Ectodermal cell (in vitro differentiated cells): ENCODE data around the gene CGB1. TPM values are rescaled to one million over a fixed set of nuclear protein-coding genes. Genes with fewer than 3 reads are reported as not detected.
"Not testable (repeated sequence)": the region's sequence is repeated elsewhere in the genome, so short reads cannot be mapped to it uniquely, and the experiment has no call there.

Source experiments
- H3K27ac ChIP-seq: 2 replicates; pipeline ENCODE4 v1.7.0; 2013; ENCODE audit warnings: mild to moderate bottlenecking, low read depth, low read length; ENCODE audit not compliant: insufficient read depth, poor library complexity, severe bottlenecking
- H3K27me3 ChIP-seq: 2 replicates; pipeline ENCODE4 v1.7.0; 2013; ENCODE audit warnings: mild to moderate bottlenecking, low read length; ENCODE audit not compliant: insufficient read depth, control insufficient read depth, poor library complexity, severe bottlenecking
- H3K36me3 ChIP-seq: one replicate; pipeline ENCODE4 v1.7.0; 2013; ENCODE audit warnings: low read length; ENCODE audit not compliant: control insufficient read depth, insufficient read depth
- H3K4me1 ChIP-seq: one replicate; pipeline ENCODE4 v1.7.0; 2013; ENCODE audit warnings: low read length; ENCODE audit not compliant: control insufficient read depth, insufficient read depth
- H3K4me3 ChIP-seq: 2 replicates; pipeline ENCODE4 v1.7.0; 2013; ENCODE audit warnings: low read depth, low read length, control low read depth; ENCODE audit not compliant: insufficient read depth
- H3K9me3 ChIP-seq: 2 replicates; pipeline ENCODE4 v1.7.0; 2013; ENCODE audit warnings: mild to moderate bottlenecking, low read length, moderate library complexity; ENCODE audit not compliant: control insufficient read depth
- WGBS, 2 experiments: methylation state at CpG; one replicate each; pipeline ENCODE4 v1.1.7; 2013; ENCODE audit warnings: missing lambda C conversion rate in 2 of 2; 5-methylcytosine and 5-hydroxymethylcytosine counted together
- polyA plus RNA-seq, 4 experiments: library from polyadenylated mRNA; stranded (reverse); fragments of 50-300 nt; gene quantifications; one replicate each; pipeline ENCODE4 v1.2.3, GENCODE V29; 2013

CGB1 gene
- polyA plus RNA-seq (2013, experiment 1 of 4) = not detected
- polyA plus RNA-seq (2013, experiment 2 of 4) = not detected
- polyA plus RNA-seq (2013, experiment 3 of 4) = not detected
- polyA plus RNA-seq (2013, experiment 4 of 4) = not detected

GRCh38 chr19:49036815-49037214 is at the start of gene CGB1:
Gene CGB1, minus strand, starts transcription at chr19:49036895. Its CDS starts 184 bp downstream, at chr19:49036711.
- 56 to 61% methylated on average over 16 of the region's 18 CpGs for WGBS, 2 experiments
- not testable (repeated sequence) for H3K4me1 ChIP-seq, H3K27ac ChIP-seq, H3K4me3 ChIP-seq, H3K9me3 ChIP-seq, H3K27me3 ChIP-seq, H3K36me3 ChIP-seq

- WGBS, 2 experiments = 72% methylated on average over 11 of the region's 11 CpGs
- H3K4me3 ChIP-seq = peak overlapping the region; percentile 62
- peaks cover 37% of the 10 kb centered on the region for H3K36me3 ChIP-seq
- peaks cover 4% of the 10 kb centered on the region for H3K4me1 ChIP-seq
- no peak overlapping the region for H3K27ac ChIP-seq
- H3K27me3 ChIP-seq = peaks cover 4% of the 10 kb centered on the region
- no peaks in the 10 kb centered on the region for H3K9me3 ChIP-seq
Measured at GRCh38 chr19:49086296-49086695, 49.6 kb upstream of the CGB1 start.

DNA sequence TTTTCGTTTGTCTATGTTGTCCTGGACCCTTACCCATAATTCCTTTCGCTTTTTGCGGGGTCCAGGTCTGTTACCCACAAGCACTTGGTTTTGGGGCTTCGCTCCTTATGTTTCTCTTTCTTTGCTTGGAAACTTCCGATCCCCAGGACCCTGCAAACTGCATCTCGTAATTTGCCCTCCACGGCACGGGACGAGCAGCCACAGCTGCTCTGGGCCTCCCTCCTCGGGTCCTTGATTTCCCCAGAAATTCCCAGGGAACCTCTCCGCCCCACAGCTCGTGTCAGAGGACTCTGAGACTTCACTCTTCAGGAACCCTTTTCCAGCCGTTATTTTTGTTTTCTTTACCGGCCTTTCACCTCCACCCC is 49.2 kb upstream of the CGB1 start:
- no peaks in the 10 kb centered on the region for H3K9me3 ChIP-seq
- H3K4me1 ChIP-seq = peaks cover 4% of the 10 kb centered on the region
- H3K27ac ChIP-seq = peak overlapping the region; percentile 66
- peaks cover 5% of the 10 kb centered on the region for H3K27me3 ChIP-seq
- peaks cover 33% of the 10 kb centered on the region for H3K36me3 ChIP-seq
- 2 to 3% methylated on average over 14 of the region's 14 CpGs for WGBS, 2 experiments
- H3K4me3 ChIP-seq = peak overlapping the region; percentile 62

DNA sequence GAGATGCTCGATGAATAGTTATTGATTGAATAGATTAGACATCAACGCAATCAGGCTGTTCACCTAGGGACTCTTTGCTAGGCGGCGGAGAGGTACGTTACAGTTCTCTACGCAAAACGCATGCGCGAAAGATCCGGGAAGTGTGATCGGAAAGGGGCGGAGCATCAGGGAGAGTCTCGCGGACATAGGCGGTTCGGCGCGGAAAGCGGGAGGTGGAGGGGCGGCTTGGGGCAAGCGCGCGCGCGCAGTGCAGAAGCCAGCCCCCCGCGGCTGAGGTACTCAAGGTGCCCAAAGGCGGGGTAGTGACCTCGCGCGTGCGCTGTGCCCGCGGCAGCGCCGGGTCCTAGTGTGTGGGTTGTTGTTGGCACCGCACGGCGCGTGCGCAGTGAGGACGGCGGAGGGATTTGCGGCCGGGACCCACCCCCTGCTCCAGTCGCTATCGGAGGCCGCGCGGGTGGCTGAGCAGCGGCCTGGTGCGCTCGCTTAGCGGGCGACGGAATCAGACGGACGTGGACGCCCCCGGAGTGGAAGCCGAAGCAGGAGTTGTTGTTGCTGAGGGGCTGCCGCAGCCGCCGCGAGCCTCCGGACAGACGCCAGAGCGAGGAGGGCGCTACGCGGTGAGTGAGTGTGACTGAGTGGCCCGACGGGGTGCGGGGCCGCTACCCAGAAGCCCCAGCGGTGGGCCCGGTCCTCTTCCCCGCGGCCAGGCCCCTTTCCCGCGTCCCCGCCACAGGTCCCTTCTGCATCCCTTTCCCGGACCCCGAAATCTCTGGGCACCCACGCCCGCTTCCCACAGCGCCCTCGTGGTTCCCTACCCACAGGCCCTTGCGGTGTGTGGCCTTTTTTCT is 48.5 kb upstream of the CGB1 start, which contains the start of gene SNRNP70:
Gene SNRNP70 (plus strand): TSS at position 432 of the 848 bp plus-strand sequence. CDS start 964 bp downstream, outside the sequence.
- peaks cover 4% of the 10 kb centered on the region for H3K4me1 ChIP-seq
- no peaks in the 10 kb centered on the region for H3K9me3 ChIP-seq
- H3K27me3 ChIP-seq = peaks cover 9% of the 10 kb centered on the region
- H3K27ac ChIP-seq = peak within 1 kb of the TSS; percentile 66
- WGBS, 2 experiments = 0% methylated on average over 89 of the region's 89 CpGs
- H3K4me3 ChIP-seq = peak within 1 kb of the TSS; percentile 62
- peaks cover 27% of the 10 kb centered on the region for H3K36me3 ChIP-seq

DNA sequence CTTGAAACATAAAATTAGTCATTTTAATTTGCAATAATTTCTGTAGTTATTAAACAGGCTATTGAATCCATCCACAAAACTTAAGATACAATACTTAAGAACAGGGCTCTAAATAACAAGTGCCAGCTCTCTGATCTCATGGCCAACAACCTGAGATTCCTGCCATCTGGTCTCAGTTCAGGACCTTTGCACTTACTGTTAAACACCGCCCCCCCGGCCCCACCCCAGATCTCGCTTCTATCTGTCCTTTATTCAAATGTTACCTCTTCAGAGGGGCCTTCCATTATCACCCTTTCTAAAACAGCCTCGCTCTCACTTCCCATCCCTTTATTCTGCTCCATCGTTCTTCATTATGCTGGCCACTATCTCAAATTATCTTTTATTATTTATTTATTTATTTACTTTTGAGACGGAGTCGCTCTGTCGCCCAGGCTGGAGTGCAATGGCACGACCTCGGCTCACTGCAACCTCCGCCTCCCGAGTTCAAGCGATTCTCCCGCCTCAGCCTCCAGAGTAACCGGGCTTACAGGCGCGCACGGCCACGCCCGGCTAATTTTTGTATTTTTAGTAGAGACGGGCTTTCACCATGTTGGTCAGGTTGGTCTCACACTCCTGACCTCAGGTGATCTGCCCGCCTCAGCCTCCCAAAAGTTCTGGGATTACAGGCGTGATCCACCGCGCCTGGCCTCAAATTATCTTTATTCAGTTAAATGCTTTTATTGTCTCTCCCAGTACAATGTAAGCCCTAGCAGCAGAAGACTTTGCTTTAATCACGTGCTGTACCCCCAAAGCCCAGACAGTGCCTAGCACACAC is 47.7 kb upstream of the CGB1 start:
- Histone ChIP-seq H3K36me3 (peaks cover 22% of the 10 kb centered on the region), H3K27ac (no peak overlapping the region), H3K9me3 (no peaks in the 10 kb centered on the region), H3K4me3 (peak overlapping the region; percentile 62), H3K4me1 (peaks cover 4% of the 10 kb centered on the region), H3K27me3 (peaks cover 10% of the 10 kb centered on the region)
- WGBS, 2 experiments = 80 to 84% methylated on average over 26 of the region's 26 CpGs

GRCh38 chr19:49081273-49081672 is 44.6 kb upstream of the CGB1 start:
- 80 to 81% methylated on average over 1 of the region's 1 CpG for WGBS, 2 experiments
- H3K27ac ChIP-seq = no peak overlapping the region
- H3K4me3 ChIP-seq = no peak overlapping the region
- no peaks in the 10 kb centered on the region for H3K36me3 ChIP-seq
- H3K4me1 ChIP-seq = no peaks in the 10 kb centered on the region
- H3K9me3 ChIP-seq = no peaks in the 10 kb centered on the region
- peaks cover 10% of the 10 kb centered on the region for H3K27me3 ChIP-seq

GRCh38 chr19:49080392-49080791 is 43.7 kb upstream of the CGB1 start:
- Histone ChIP-seq H3K9me3 (no peaks in the 10 kb centered on the region), H3K36me3 (no peaks in the 10 kb centered on the region), H3K27ac (no peak overlapping the region), H3K27me3 (peaks cover 10% of the 10 kb centered on the region), H3K4me1 (no peaks in the 10 kb centered on the region), H3K4me3 (no peak overlapping the region)
- 85 to 90% methylated on average over 4 of the region's 4 CpGs for WGBS, 2 experiments

DNA sequence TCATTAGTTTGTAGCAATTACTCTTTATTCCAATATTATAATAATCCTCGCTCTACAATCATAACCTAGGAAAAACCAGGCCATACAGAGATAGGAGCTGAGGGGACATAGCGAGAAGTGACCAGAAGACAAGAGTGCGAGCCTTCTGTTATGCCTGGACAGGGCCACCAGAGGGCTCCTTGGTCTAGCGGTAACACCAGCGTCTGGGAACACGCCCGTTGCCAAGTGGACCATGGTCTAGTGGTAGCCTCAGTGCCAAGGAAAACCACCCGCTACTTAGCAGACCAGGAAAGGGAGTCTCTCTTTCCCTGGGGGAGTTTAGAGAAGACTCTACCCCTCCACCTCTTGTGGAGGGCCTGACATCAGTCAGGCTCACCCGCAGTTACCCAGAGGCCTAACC is 38.2 kb upstream of the CGB1 start:
- H3K9me3 ChIP-seq, H3K4me1 ChIP-seq, H3K27ac ChIP-seq, H3K36me3 ChIP-seq, H3K4me3 ChIP-seq: not testable (repeated sequence)
- peaks cover 47% of the 10 kb centered on the region for H3K27me3 ChIP-seq
- 24 to 32% methylated on average over 7 to 8 of the region's 9 CpGs for WGBS, 2 experiments

DNA sequence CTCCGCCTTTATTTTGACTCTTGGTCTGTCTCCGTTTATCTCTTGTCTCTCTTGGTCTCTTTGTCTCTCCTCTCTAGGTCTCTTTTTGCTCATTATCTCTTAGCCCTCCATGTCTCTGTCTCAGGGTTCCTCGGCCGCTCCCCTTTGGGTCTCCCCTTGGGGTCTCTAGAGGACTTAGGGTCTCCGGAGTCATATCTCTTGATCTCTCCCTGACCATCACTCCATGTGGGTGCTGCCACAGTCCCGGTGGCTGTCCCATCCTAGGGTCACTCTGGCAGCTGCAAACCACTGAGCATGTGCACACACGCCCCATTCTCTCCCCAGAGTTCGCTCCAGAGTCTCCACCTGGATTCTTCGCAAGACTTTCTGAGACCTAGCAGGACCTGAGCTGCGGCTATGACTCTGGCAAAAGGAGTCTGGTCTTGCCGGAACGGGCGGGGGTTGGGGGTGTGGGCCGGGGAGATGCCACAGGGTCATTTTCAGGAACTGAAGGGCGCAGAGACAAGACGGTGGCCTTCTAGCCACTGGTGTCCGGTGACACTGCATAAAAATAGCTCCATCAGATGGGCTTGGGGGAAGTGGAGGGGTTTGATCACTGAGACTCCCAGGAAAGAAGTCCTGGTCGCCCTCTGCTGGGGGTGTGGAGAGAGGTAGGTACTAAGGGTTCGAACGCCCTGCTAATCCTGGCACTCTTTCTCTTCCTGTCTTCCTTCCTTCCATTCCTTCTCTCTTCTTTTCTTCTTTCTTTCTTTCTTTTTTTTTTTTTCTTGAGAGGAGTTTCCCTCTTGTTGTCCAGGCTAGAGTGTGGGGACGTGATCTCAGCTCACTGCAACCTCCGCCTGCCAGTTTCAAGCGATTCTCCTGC is 37.1 kb upstream of the CGB1 start:
- Histone ChIP-seq H3K4me1 (no peaks in the 10 kb centered on the region), H3K9me3 (no peaks in the 10 kb centered on the region), H3K4me3 (no peak overlapping the region), H3K27me3 (peaks cover 59% of the 10 kb centered on the region), H3K27ac (no peak overlapping the region), H3K36me3 (no peaks in the 10 kb centered on the region)
- 72 to 76% methylated on average over 21 to 22 of the region's 23 CpGs for WGBS, 2 experiments
